K562 (cell line): ENCODE results near the gene OGFR. TPM values are rescaled to one million over a fixed set of nuclear protein-coding genes. Genes with fewer than 3 reads are reported as not detected.

Experiments
- ATAC-seq: fragments of 200-7000 bp; cut with Tn5 transposase; 3 replicates; pipeline ENCODE4 v1.9.1; 2020; ENCODE audit warnings: moderate library complexity
- Bru-seq: library from RNA; stranded (reverse); fragments of 400-500 nt; gene quantifications from one replicate; lab custom pipeline; 2021; lab: Mats Ljungman, UMichigan
- BruChase-seq, 2 experiments: library from RNA; stranded (reverse); fragments of 400-500 nt; gene quantifications; one replicate each; lab custom pipeline; 2021; lab: Mats Ljungman, UMichigan
- BruUV-seq: library from RNA; stranded (reverse); fragments of 400-500 nt; replicated peaks from 2 replicates; lab custom pipeline; 2021; lab: Mats Ljungman, UMichigan
- CTCF ChIA-PET: fragments of 300-600 bp; formaldehyde crosslinking; extraction: SDS; loops from one replicate; lab custom pipeline; 2021; ENCODE audit warnings: low intra/inter-chr PET ratio; lab: Yijun Ruan, JAX
- POLR2A ChIA-PET: fragments of 300-600, 350-650 bp; sonication (Branson Sonifier 250); formaldehyde crosslinking; extraction: SDS; loops from one replicate; lab custom pipeline; 2021; ENCODE audit warnings: antibody characterized with exemption, inconsistent platforms; lab: Yijun Ruan, JAX
- DNase-seq, 4 experiments: peaks; one replicate each; pipeline versions ENCODE4 v3.0.0 to v3.0.0-alpha.2; 2011 to 2018; ENCODE audit warnings: low spot score in 3 of 4, mixed read lengths in 3 of 4; ENCODE audit errors: extremely low read depth in 1 of 4
- FAIRE-seq: peaks from 2 replicates; lab custom pipeline; 2011; peaks lifted over from hg19 to GRCh38; lab: Jason Lieb, UNC
- H2AFZ ChIP-seq: 2 replicates; pipeline ENCODE4 v1.6.0; 2011; ENCODE audit warnings: low read depth, low read length, control low read depth, inconsistent platforms
- H3K27ac ChIP-seq: fragments of 200-600 bp; 3 replicates; pipeline ENCODE4 v1.8.0; 2011; ENCODE audit warnings: low read depth, mild to moderate bottlenecking, control low read depth, inconsistent platforms, low read length, moderate library complexity, mixed read lengths; ENCODE audit errors: extremely low read depth
- H3K27me3 ChIP-seq, 2 experiments: fragments of 300-600 bp in 1 of 2; 2 replicates in 1 of 2; 3 replicates in 1 of 2; pipeline versions ENCODE4 v1.6.0 to v1.8.0; 2011; ENCODE audit warnings: inconsistent platforms in 2 of 2, low read length in 2 of 2, mild to moderate bottlenecking in 1 of 2, mixed read lengths in 1 of 2, moderate library complexity in 1 of 2; ENCODE audit not compliant: control insufficient read depth in 2 of 2, insufficient read depth in 2 of 2
- H3K36me3 ChIP-seq: fragments of 300-600 bp; 3 replicates; pipeline ENCODE4 v1.8.0; 2011; ENCODE audit warnings: mild to moderate bottlenecking, low read length, inconsistent platforms; ENCODE audit not compliant: control insufficient read depth, insufficient read depth
- H3K4me1 ChIP-seq, 2 experiments: fragments of 200-600 bp in 1 of 2; replicated peaks in 1 of 2; 2 replicates in 1 of 2; 3 replicates in 1 of 2; pipeline versions ENCODE4 v1.5.1 to v1.8.0; 2011; ENCODE audit warnings: inconsistent platforms in 2 of 2, low read length in 2 of 2, mild to moderate bottlenecking in 1 of 2, mixed read lengths in 1 of 2, moderate library complexity in 1 of 2; ENCODE audit not compliant: control insufficient read depth in 2 of 2, insufficient read depth in 2 of 2
- H3K4me2 ChIP-seq: 2 replicates; pipeline ENCODE4 v1.6.1; 2011; ENCODE audit warnings: low read length, control low read depth, inconsistent platforms, mixed read lengths; ENCODE audit not compliant: insufficient read depth
- H3K4me3 ChIP-seq: fragments of 200-600 bp; sonication (generic), shearing (Covaris generic); 2 replicates; pipeline ENCODE4 v1.5.1; 2016; ENCODE audit warnings: control low read depth, inconsistent platforms
- H3K79me2 ChIP-seq: fragments of 200-600 bp; 3 replicates; pipeline ENCODE4 v1.8.0; 2011; ENCODE audit warnings: low read length, inconsistent platforms; ENCODE audit not compliant: control insufficient read depth, insufficient read depth
- H3K9ac ChIP-seq, 2 experiments: 2 replicates each; pipeline versions ENCODE4 v1.6.0 to v1.6.1; 2011; ENCODE audit warnings: low read depth in 2 of 2, low read length in 2 of 2, control low read depth in 1 of 2, inconsistent platforms in 1 of 2, mild to moderate bottlenecking in 1 of 2, mixed read lengths in 1 of 2; ENCODE audit not compliant: insufficient read depth in 1 of 2
- H3K9me1 ChIP-seq: one replicate; pipeline ENCODE4 v1.6.0; 2011; ENCODE audit warnings: inconsistent platforms, mild to moderate bottlenecking, low read length, moderate library complexity; ENCODE audit not compliant: control insufficient read depth, insufficient read depth
- H3K9me3 ChIP-seq: replicated peaks from 2 replicates; pipeline ENCODE4 v1.5.1; 2011; ENCODE audit warnings: low read depth, low read length, inconsistent platforms; ENCODE audit not compliant: control insufficient read depth, insufficient read depth
- H4K20me1 ChIP-seq: replicated peaks from 2 replicates; pipeline ENCODE4 v1.6.1; 2011; ENCODE audit warnings: low read length, inconsistent platforms, mixed read lengths; ENCODE audit not compliant: control insufficient read depth, insufficient read depth
- AFF1 ChIP-seq, 2 experiments: fragments of 450-650 bp; IDR thresholded peaks; 2 replicates each; pipeline ENCODE4 v1.6.1; 2018; ENCODE audit warnings: mild to moderate bottlenecking in 2 of 2, low read depth in 1 of 2; ENCODE audit not compliant: partially characterized antibody in 2 of 2
- FOSL1 ChIP-seq: fragments of 200-800 bp; sonication (Bioruptor generic); conservative IDR thresholded peaks from 2 replicates; pipeline ENCODE4 v1.6.1; 2016; ENCODE audit warnings: missing genetic modification characterization, missing compliant biosample characterization
- IRF2 ChIP-seq: sonication (generic); formaldehyde crosslinking; IDR thresholded peaks from 2 replicates; pipeline ENCODE4 v1.8.1; 2022; ENCODE audit warnings: mild to moderate bottlenecking, missing genetic modification reagents
- JUN ChIP-seq, 2 experiments: sonication (generic) in 1 of 2; formaldehyde crosslinking in 1 of 2; IDR thresholded peaks; 2 replicates each; pipeline versions ENCODE4 v1.6.1 to v1.8.0; 2012 to 2022; ENCODE audit warnings: borderline replicate concordance in 2 of 2, mild to moderate bottlenecking in 2 of 2, improper control_type of control experiment in 1 of 2, low read depth in 1 of 2, low read length in 1 of 2, missing genetic modification reagents in 1 of 2
- MTA3 ChIP-seq: fragments of 450-650 bp; formaldehyde crosslinking; IDR thresholded peaks from 2 replicates; pipeline ENCODE4 v1.6.1; 2017; ENCODE audit warnings: mild to moderate bottlenecking, borderline replicate concordance
- NCOA6 ChIP-seq: fragments of 450-650 bp; IDR thresholded peaks from 2 replicates; pipeline ENCODE4 v1.6.1; 2017; ENCODE audit warnings: mild to moderate bottlenecking
- POLR3G ChIP-seq: IDR thresholded peaks from 2 replicates; pipeline ENCODE4 v1.6.1; 2011; ENCODE audit not compliant: insufficient read length, insufficient replicate concordance; ENCODE audit errors: extremely low read depth
- SLC30A9 ChIP-seq: fragments of 250-450 bp; sonication (Bioruptor Pico); IDR thresholded peaks from 2 replicates; pipeline ENCODE4 v1.8.0; 2022; ENCODE audit warnings: mild to moderate bottlenecking, moderate library complexity
- XRCC4 ChIP-seq: IDR thresholded peaks from one replicate; pipeline ENCODE4 v1.6.1; 2011; ENCODE audit not compliant: insufficient read depth, insufficient read length; ENCODE audit errors: extremely low read depth
- WGBS: fragments of 100-300 bp; shearing (Covaris generic); methylation state at CpG from one replicate; pipeline ENCODE4 v1.1.6; 2016; ENCODE audit warnings: low coverage, mixed read lengths; ENCODE audit not compliant: insufficient coverage; ENCODE audit errors: missing lambda C conversion rate; 5-methylcytosine and 5-hydroxymethylcytosine counted together
- in situ Hi-C: fragments of 300-500 bp; cut with MboI; formaldehyde crosslinking; loops from 4 replicates; pipeline ENCODE4 v1.15.0; 2018; ENCODE audit warnings: inconsistent platforms, mixed read lengths
- intact Hi-C: fragments of 100-400 bp; cut with micrococcal nuclease; formaldehyde crosslinking; loops from 2 replicates; pipeline ENCODE4 v1.14.2; 2022
- long read RNA-seq, 3 experiments: library from polyadenylated mRNA in 2 of 3; library from RNA in 1 of 3; unstranded in 2 of 3; stranded (forward) in 1 of 3; transcript quantifications; one replicate each; pipeline ENCODE4 v2.0.0, GENCODE V29; 2019 to 2022
- polyA minus RNA-seq, 3 experiments: library from RNA; depleted of rRNA, polyadenylated mRNA; stranded (reverse); fragments of >200 nt; gene quantifications; 2 replicates each; pipeline ENCODE4 v1.2.3, GENCODE V29; 2011
- polyA plus RNA-seq, 8 experiments: library from polyadenylated mRNA; depleted of rRNA in 4 of 8; stranded (reverse) in 5 of 8; unstranded in 3 of 8; fragments of >200 nt; fragmentation: Nextera tagmentation in 2 of 8; fragmentation: Illumina TruSeq in 1 of 8; extraction: Ambion mirVana in 2 of 8; extraction: Trizol in 1 of 8; gene quantifications; 2 replicates each; pipeline versions ENCODE4 v1.2.1 to v1.2.3, GENCODE V29; 2011 to 2014; ENCODE audit warnings: inconsistent platforms in 1 of 8, missing spikeins in 1 of 8
- total RNA-seq, 7 experiments: library from RNA; depleted of rRNA in 6 of 7; stranded (reverse); fragments of >200 nt in 6 of 7; fragmentation: Illumina TruSeq in 2 of 7; extraction: Trizol in 2 of 7; gene quantifications; 2 replicates each; pipeline versions ENCODE4 v1.2.1 to v1.2.3, GENCODE V29; 2011 to 2021; ENCODE audit warnings: low replicate concordance in 1 of 7

Gene OGFR
- 16.5 and 43.5 TPM in 2 replicates for total RNA-seq (2011; cell fraction: chromatin; rRNA removed; ENCODE audit: low replicate concordance)
- 33.8 and 38.4 TPM in 2 replicates for total RNA-seq (2011; cell fraction: nucleolus; rRNA removed)
- 22.4 and 24.6 TPM in 2 replicates for total RNA-seq (2011; cell fraction: nucleoplasm; rRNA removed)
- total RNA-seq (2014; rRNA removed) = 56.3 and 56.5 TPM in 2 replicates
- 8.9 and 10.3 TPM in 2 replicates for total RNA-seq (2014; rRNA removed; fragmentation: Illumina TruSeq; extraction: Trizol)
- 17.5 and 18.7 TPM in 2 replicates for total RNA-seq (2015; rRNA removed; fragmentation: Illumina TruSeq; extraction: Trizol)
- 33.1 and 36.5 TPM in 2 replicates for total RNA-seq (2021)
- polyA plus RNA-seq (2011; rRNA removed) = 23.3 and 25.4 TPM in 2 replicates
- polyA plus RNA-seq (2011; cell fraction: cytosol; rRNA removed) = 15.8 and 36.7 TPM in 2 replicates
- 32.3 and 48.8 TPM in 2 replicates for polyA plus RNA-seq (2011; cell fraction: nucleus; rRNA removed)
- polyA plus RNA-seq (2012) = 21.1 and 26.0 TPM in 2 replicates
- polyA plus RNA-seq (2014; fragmentation: Illumina TruSeq; extraction: Trizol) = 16.6 and 22.0 TPM in 2 replicates
- under 1 TPM; 0.39 TPM for polyA plus RNA-seq (2014; fragmentation: Nextera tagmentation; extraction: Ambion mirVana)
- 34.2 and 36.7 TPM in 2 replicates for polyA plus RNA-seq (2014; rRNA removed)
- polyA minus RNA-seq (2011; rRNA and poly(A)+ RNA removed) = 17.7 and 23.1 TPM in 2 replicates
- 19.9 and 22.3 TPM in 2 replicates for polyA minus RNA-seq (2011; cell fraction: cytosol; rRNA and poly(A)+ RNA removed)
- 8.8 and 9.7 TPM in 2 replicates for polyA minus RNA-seq (2011; cell fraction: nucleus; rRNA and poly(A)+ RNA removed)
- Bru-seq, nascent RNA = percentile 65 among the genes with signal in this experiment
- percentile 68 among the genes with signal in this experiment for BruChase-seq, experiment 1, labeled RNA remaining after a 2-hour chase
- percentile 75 among the genes with signal in this experiment for BruChase-seq, experiment 2, labeled RNA remaining after a 6-hour chase
- long read RNA-seq, experiment 1, full-length matches to known transcripts = 84 of 148 reads
- long read RNA-seq, experiment 1, partial matches to known transcripts = 41 of 148 reads
- long read RNA-seq, experiment 1, other reads (novel, unspliced or antisense) = 23 of 148 reads
- long read RNA-seq, experiment 2, full-length matches to known transcripts = 20 of 69 reads
- long read RNA-seq, experiment 2, partial matches to known transcripts = 4 of 69 reads
- long read RNA-seq, experiment 2, other reads (novel, unspliced or antisense) = 45 of 69 reads
- long read RNA-seq, experiment 3, transcript OGFR-201 (7 exons, 2,410 nt) = major isoform, 6 of 11 reads
- long read RNA-seq, experiment 3, partial matches to known transcripts = 2 of 11 reads
- long read RNA-seq, experiment 3, other reads (novel, unspliced or antisense) = 3 of 11 reads

GRCh38 chr20:62804627-62805154 is at the start of gene OGFR:
OGFR (plus strand) TSS chr20:62804835; CDS start chr20:62804860, 25 bp downstream.
- no peak for FAIRE-seq
- in situ Hi-C loops = loop anchor here (10.0 kb wide), 1 partner anchor 310 kb away; no protein-coding TSS in a partner anchor
- WGBS = under 1% methylated on average over 18 of the region's 77 CpGs
- Histone ChIP-seq H2AFZ (peak within 1 kb of the TSS; percentile 88), H3K27me3 (no peaks in the 10 kb centered on the region), H3K4me2 (peak within 1 kb of the TSS; percentile 93), H4K20me1 (peaks cover 4% of the 10 kb centered on the region), H3K27ac (peak within 1 kb of the TSS; percentile 84; the same call in 2 of the 3 replicates), H3K4me1 (peaks cover 11 to 50% of the 10 kb centered on the region in 2 experiments), H3K36me3 (peaks cover 47% of the 10 kb centered on the region; the same call in 2 of the 3 replicates), H3K4me3 (peak within 1 kb of the TSS; percentile 93), H3K9me3 (no peaks in the 10 kb centered on the region), H3K9me1 (no peaks in the 10 kb centered on the region), H3K9ac (peak within 1 kb of the TSS; percentile 81 to 98), H3K79me2 (peaks cover 25% of the 10 kb centered on the region)
- intact Hi-C loops = loop anchor here (5.0 kb wide), 2 partner anchors 137 to 182 kb away; no protein-coding TSS in a partner anchor
- peak; percentile 76 to 91 (median 90) for DNase-seq
- peak; percentile 52 for ATAC-seq
- CTCF ChIA-PET = interaction anchor here (0.6 kb wide), 1 partner anchor 136 kb away, joined by 3 read pairs; no protein-coding TSS in a partner anchor
- no TSS peak for BruUV-seq
- POLR2A ChIA-PET = interaction anchor here (0.6 to 0.7 kb wide), 2 partner anchors 11 to 50 kb away, joined by 3 read pairs; no protein-coding TSS in a partner anchor
- TF ChIP-seq MTA3 (peak; percentile 30; the same call in 1 of the 2 replicates), JUN (IDR thresholded peaks at IDR 0.05; ENCODE audit: borderline replicate concordance, low read depth, low read length) (no peak), JUN (CRISPR knock-in tag; IDR thresholded peaks at IDR 0.05; ENCODE audit: borderline replicate concordance) (no peak), IRF2 (CRISPR knock-in tag) (peak; percentile 99), XRCC4 (no peak), SLC30A9 (no peak), FOSL1 (tag) (no peak), AFF1 (IDR thresholded peaks at IDR 0.05; ENCODE audit: low read depth in 1 of 2, partially characterized antibody in 2 of 2) (no peak), NCOA6 (no peak), POLR3G (no peak)
